PC-9 (cell line): ENCODE results near the gene CSH2. TPM values are rescaled to one million over a fixed set of nuclear protein-coding genes. Genes with fewer than 3 reads are reported as not detected.
"Not testable (repeated sequence)": the region's sequence is repeated elsewhere in the genome, so short reads cannot be mapped to it uniquely, and the experiment has no call there.

Experiments
- BruUV-seq: library from RNA; stranded (reverse); fragments of 400-500 nt; replicated peaks from 2 replicates; lab custom pipeline; 2021; lab: Mats Ljungman, UMichigan
- CTCF ChIA-PET: fragments of 300-600 bp; sonication (Branson Sonifier 250); formaldehyde crosslinking; loops from one replicate; lab custom pipeline; 2022; ENCODE audit warnings: antibody characterized with exemption; lab: Charles Lee
- POLR2A ChIA-PET: fragments of 300-600 bp; sonication (Branson Sonifier 250); formaldehyde crosslinking; loops from one replicate; lab custom pipeline; 2022; ENCODE audit warnings: antibody characterized with exemption; ENCODE audit not compliant: unreplicated experiment; lab: Charles Lee
- DNase-seq, 2 experiments: peaks; one replicate each; pipeline versions ENCODE4 v3.0.0 to v3.0.0-alpha.2; 2015 to 2022; ENCODE audit warnings: mixed read lengths in 1 of 2
- H2AFZ ChIP-seq: fragments of 200-600 bp; sonication (generic); 2 replicates; pipeline ENCODE4 v1.8.1; 2017; ENCODE audit warnings: antibody characterized with exemption
- H3F3A ChIP-seq: fragments of 200-600 bp; sonication (generic); 2 replicates; pipeline ENCODE4 v1.8.1; 2017; ENCODE audit warnings: antibody characterized with exemption, mild to moderate bottlenecking, low read depth; ENCODE audit not compliant: insufficient read depth
- H3K27ac ChIP-seq: fragments of 200-600 bp; sonication (generic); 2 replicates; pipeline ENCODE4 v1.6.1; 2016; ENCODE audit warnings: mixed run types
- H3K27me3 ChIP-seq: fragments of 200-600 bp; sonication (generic); 2 replicates; pipeline ENCODE4 v1.6.1; 2016; ENCODE audit warnings: low read depth, mixed run types; ENCODE audit not compliant: insufficient read depth
- H3K36me3 ChIP-seq: fragments of 200-600 bp; sonication (generic); 2 replicates; pipeline ENCODE4 v1.6.1; 2016; ENCODE audit warnings: low read depth, mixed run types
- H3K4me1 ChIP-seq: fragments of 200-600 bp; sonication (generic); replicated peaks from 2 replicates; pipeline ENCODE4 v1.6.1; 2016; ENCODE audit warnings: mixed run types; ENCODE audit not compliant: insufficient read depth
- H3K4me2 ChIP-seq: fragments of 200-600 bp; sonication (generic); 2 replicates; pipeline ENCODE4 v1.6.1; 2017; ENCODE audit warnings: mixed run types
- H3K4me3 ChIP-seq: fragments of 200-600 bp; sonication (generic); 2 replicates; pipeline ENCODE4 v1.6.1; 2016; ENCODE audit warnings: mixed run types
- H3K79me2 ChIP-seq: fragments of 200-600 bp; sonication (generic); 2 replicates; pipeline ENCODE4 v1.6.1; 2017; ENCODE audit warnings: low read depth, mixed run types
- H3K9me2 ChIP-seq: fragments of 200-600 bp; sonication (generic); 2 replicates; pipeline ENCODE4 v1.8.1; 2017; ENCODE audit warnings: mild to moderate bottlenecking; ENCODE audit not compliant: insufficient read depth
- H3K9me3 ChIP-seq: fragments of 200-600 bp; sonication (generic); 2 replicates; pipeline ENCODE4 v1.8.1; 2016; ENCODE audit warnings: low read depth; ENCODE audit not compliant: insufficient read depth
- H4K20me1 ChIP-seq: fragments of 200-600 bp; sonication (generic); 2 replicates; pipeline ENCODE4 v1.8.1; 2017; ENCODE audit not compliant: insufficient read depth
- CTCF ChIP-seq: fragments of 200-600 bp; sonication (generic); conservative IDR thresholded peaks from 2 replicates; pipeline ENCODE4 v1.6.1; 2017; ENCODE audit warnings: mixed run types, antibody characterized with exemption, mild to moderate bottlenecking, moderate library complexity
- EZH2 ChIP-seq: fragments of 200-600 bp; sonication (generic); IDR thresholded peaks from 2 replicates; pipeline ENCODE4 v1.8.0; 2017; ENCODE audit warnings: antibody characterized with exemption, low read depth
- intact Hi-C: fragments of 100-400 bp; cut with micrococcal nuclease; formaldehyde crosslinking; loops from one replicate; pipeline ENCODE4 v1.10.0; 2022; ENCODE audit not compliant: unreplicated experiment
- total RNA-seq: library from RNA; stranded (reverse); gene quantifications from 2 replicates; pipeline ENCODE4 v1.2.3, GENCODE V29; 2021

CSH2 gene
- total RNA-seq, 1 experiment from 2014 or later = not detected

GRCh38 chr17:63845509-63845908, 28.0 kb downstream of the CSH2 start:
- CTCF ChIA-PET = no interaction called here

GRCh38 chr17:63843910-63844677, 29.4 kb downstream of the CSH2 start:
- BruUV-seq = no TSS peak
- Histone ChIP-seq H3F3A (peaks cover 14% of the 10 kb centered on the region), H3K9me3 (no peaks in the 10 kb centered on the region; the same call in 1 of the 2 replicates), H3K4me1 (peaks cover 30% of the 10 kb centered on the region), H2AFZ (no peak overlapping the region), H3K79me2 (peaks cover 31% of the 10 kb centered on the region), H3K36me3 (no peaks in the 10 kb centered on the region), H3K4me2 (peak overlapping the region; percentile 58), H3K27ac (no peak overlapping the region), H3K9me2 (no peaks in the 10 kb centered on the region), H3K27me3 (no peaks in the 10 kb centered on the region), H3K4me3 (peak overlapping the region; percentile 62; the same call in 1 of the 2 replicates), H4K20me1 (no peaks in the 10 kb centered on the region)
- TF ChIP-seq CTCF (no peak), EZH2 (no peak)
- ChIA-PET POLR2A (interaction anchor here (0.7 kb wide), 1 partner anchor 15 kb away, joined by 6 read pairs; no protein-coding TSS in a partner anchor), CTCF (interaction anchor here (0.6 kb wide), 2 partner anchors 14 to 20 kb away, joined by 3 to 5 read pairs; no protein-coding TSS in a partner anchor)
- no peak for DNase-seq
- intact Hi-C loops = loop anchor here (1.0 to 10.0 kb wide), 4 partner anchors 17 to 419 kb away; partner anchors contain the start of genes DDX42, FTSJ3, MAP3K3 and PSMC5

More at GRCh38 chr17:63845509-63845908, 28.0 kb downstream of the CSH2 start:
- no peak for DNase-seq
- no TSS peak for BruUV-seq
- peaks cover under 1% of the 10 kb centered on the region; the same call in 1 of the 2 replicates for H3F3A ChIP-seq
- H3K4me2 ChIP-seq = no peak overlapping the region
- H3K4me1 ChIP-seq = peaks cover 16% of the 10 kb centered on the region
- no peak overlapping the region for H3K4me3 ChIP-seq
- H3K36me3 ChIP-seq = no peaks in the 10 kb centered on the region
- peaks cover 18% of the 10 kb centered on the region for H3K79me2 ChIP-seq
- no peak for TF ChIP-seq CTCF
- TF ChIP-seq EZH2 = no peak
- no peak overlapping the region for H2AFZ ChIP-seq
- no peaks in the 10 kb centered on the region for H4K20me1 ChIP-seq
- no peaks in the 10 kb centered on the region for H3K27me3 ChIP-seq
- intact Hi-C loops = loop anchor here (10.0 kb wide), 1 partner anchor 421 kb away; no protein-coding TSS in a partner anchor
- no peaks in the 10 kb centered on the region for H3K9me2 ChIP-seq
- no peak overlapping the region for H3K27ac ChIP-seq
- POLR2A ChIA-PET = no interaction called here
- no peaks in the 10 kb centered on the region; the same call in 1 of the 2 replicates for H3K9me3 ChIP-seq

- BruUV-seq = TSS peak; percentile 86
- not testable (repeated sequence) for H4K20me1 ChIP-seq, H3K27ac ChIP-seq, H3K36me3 ChIP-seq, H3K9me2 ChIP-seq, H3K27me3 ChIP-seq, H3K9me3 ChIP-seq
- intact Hi-C loops = loop anchor here (1.0 to 10.0 kb wide), 4 partner anchors 16 to 419 kb away; partner anchors contain the start of genes DDX42, FTSJ3, MAP3K3 and PSMC5
- DNase-seq = peak in 1 of 2 experiments; percentile 26
- ChIA-PET POLR2A (interaction anchor here (0.7 kb wide), 1 partner anchor 14 kb away, joined by 6 read pairs; no protein-coding TSS in a partner anchor), CTCF (interaction anchor here (0.6 to 0.7 kb wide), 2 partner anchors 166 to 439 kb away, joined by 3 to 4 read pairs; no protein-coding TSS in a partner anchor)
- Histone ChIP-seq H3K4me2 (peak overlapping the region; percentile 58), H3K79me2 (peaks cover 38% of the 10 kb centered on the region), H3F3A (peaks cover 19% of the 10 kb centered on the region), H2AFZ (peak overlapping the region; percentile 96), H3K4me3 (peak overlapping the region; percentile 62), H3K4me1 (peaks cover 37% of the 10 kb centered on the region)
These were observed 30.0 kb downstream of the CSH2 start for GRCh38 chr17:63843387-63843888.
